Spleen (tissue), 7 donors: ENCODE measurements around the gene PCNX3.

ENCODE experiments used
- CTCF ChIP-seq, 11 experiments: fragments of 200-600 bp in 7 of 11; fragments of 450-650 bp in 4 of 11; sonication (generic) in 4 of 11; IDR thresholded peaks in 8 of 11; conservative IDR thresholded peaks in 3 of 11; 1 replicate in 7 of 11; 2 replicates in 4 of 11; pipeline versions ENCODE4 v1.4.0 to v1.8.0; 2016 to 2021; ENCODE audit warnings: antibody characterized with exemption in 11 of 11, inconsistent platforms in 4 of 11, mild to moderate bottlenecking in 1 of 11
- POLR2A ChIP-seq, 3 donors: fragments of 450-650 bp; IDR thresholded peaks; one replicate each; pipeline ENCODE4 v1.5.1; 2017; ENCODE audit warnings: antibody characterized with exemption in 3 of 3, mild to moderate bottlenecking in 1 of 3
- POLR2AphosphoS5 ChIP-seq, 3 donors: sonication (generic); formaldehyde crosslinking; IDR thresholded peaks; one replicate each; pipeline ENCODE4 v1.5.1; 2017; ENCODE audit warnings: antibody characterized with exemption in 3 of 3
- donor health status: DM: no; HTN: no; CAD: no; lungs with moderate emphysema.
- donor health status: DM: no; HTN: no; CAD: no.
- donor health status: DM: no; HTN: no; CAD: no.

- TF ChIP-seq CTCF (IDR thresholded peaks at IDR 0.05 in 8 of 11, conservative IDR thresholded peaks at IDR 0.05 in 3 of 11) (peak in 7 of 11 experiments; percentile 29 to 57 (median 51)), POLR2A (IDR thresholded peaks at IDR 0.05) (peak; percentile 13 to 71 (median 71)), POLR2AphosphoS5 (IDR thresholded peaks at IDR 0.05) (peak; percentile 88 to 91 (median 90))
Observed at GRCh38 chr11:65637794-65638419, 22.3 kb downstream of the PCNX3 start, which contains the start of gene SIPA1.
